GM13976 (cell line): ENCODE measurements around the gene AGPAT4.

Source experiments
- DNase-seq: peaks from one replicate; pipeline ENCODE4 v3.0.0; 2012; ENCODE audit warnings: low spot score
- in situ Hi-C: fragments of 300-500 bp; cut with MboI; formaldehyde crosslinking; loops from one replicate; pipeline ENCODE4 v1.12.0; 2022; ENCODE audit warnings: low sequenced_read_pairs, mixed read lengths, inconsistent platforms; ENCODE audit not compliant: unreplicated experiment
- TF ChIP-seq, protein P1 (sequence below): IDR thresholded peaks from 2 replicates; pipeline ENCODE4 v1.5.1; 2012; ENCODE audit warnings: borderline replicate concordance, mild to moderate bottlenecking; ENCODE audit not compliant: insufficient read depth; ENCODE audit errors: extremely low read depth, missing control alignments, control extremely low read depth

Gene AGPAT4

DNA sequence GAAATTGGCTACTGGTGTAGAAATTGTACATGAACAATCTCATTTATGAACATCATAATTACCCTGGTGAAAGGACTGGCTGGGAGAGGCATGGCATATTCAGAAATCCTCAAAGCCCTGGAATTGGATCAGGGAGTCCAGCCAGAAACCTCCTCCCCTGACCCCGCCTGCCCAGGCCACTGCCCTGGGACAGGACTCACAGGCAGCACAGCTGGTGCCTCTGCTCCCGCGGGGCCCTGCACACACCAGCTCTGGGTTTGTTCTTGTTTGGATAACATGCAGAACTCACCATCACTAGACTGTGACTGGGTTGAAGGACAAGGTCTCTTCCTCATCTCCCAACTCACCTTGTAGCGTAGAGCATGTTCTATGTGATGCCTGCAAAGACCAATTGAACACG is 56.2 kb downstream of the AGPAT4 start:
- in situ Hi-C loops = no loop called here
- DNase-seq = no peak
- TF ChIP-seq, protein P1, sequence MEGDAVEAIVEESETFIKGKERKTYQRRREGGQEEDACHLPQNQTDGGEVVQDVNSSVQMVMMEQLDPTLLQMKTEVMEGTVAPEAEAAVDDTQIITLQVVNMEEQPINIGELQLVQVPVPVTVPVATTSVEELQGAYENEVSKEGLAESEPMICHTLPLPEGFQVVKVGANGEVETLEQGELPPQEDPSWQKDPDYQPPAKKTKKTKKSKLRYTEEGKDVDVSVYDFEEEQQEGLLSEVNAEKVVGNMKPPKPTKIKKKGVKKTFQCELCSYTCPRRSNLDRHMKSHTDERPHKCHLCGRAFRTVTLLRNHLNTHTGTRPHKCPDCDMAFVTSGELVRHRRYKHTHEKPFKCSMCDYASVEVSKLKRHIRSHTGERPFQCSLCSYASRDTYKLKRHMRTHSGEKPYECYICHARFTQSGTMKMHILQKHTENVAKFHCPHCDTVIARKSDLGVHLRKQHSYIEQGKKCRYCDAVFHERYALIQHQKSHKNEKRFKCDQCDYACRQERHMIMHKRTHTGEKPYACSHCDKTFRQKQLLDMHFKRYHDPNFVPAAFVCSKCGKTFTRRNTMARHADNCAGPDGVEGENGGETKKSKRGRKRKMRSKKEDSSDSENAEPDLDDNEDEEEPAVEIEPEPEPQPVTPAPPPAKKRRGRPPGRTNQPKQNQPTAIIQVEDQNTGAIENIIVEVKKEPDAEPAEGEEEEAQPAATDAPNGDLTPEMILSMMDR = no peak

DNA sequence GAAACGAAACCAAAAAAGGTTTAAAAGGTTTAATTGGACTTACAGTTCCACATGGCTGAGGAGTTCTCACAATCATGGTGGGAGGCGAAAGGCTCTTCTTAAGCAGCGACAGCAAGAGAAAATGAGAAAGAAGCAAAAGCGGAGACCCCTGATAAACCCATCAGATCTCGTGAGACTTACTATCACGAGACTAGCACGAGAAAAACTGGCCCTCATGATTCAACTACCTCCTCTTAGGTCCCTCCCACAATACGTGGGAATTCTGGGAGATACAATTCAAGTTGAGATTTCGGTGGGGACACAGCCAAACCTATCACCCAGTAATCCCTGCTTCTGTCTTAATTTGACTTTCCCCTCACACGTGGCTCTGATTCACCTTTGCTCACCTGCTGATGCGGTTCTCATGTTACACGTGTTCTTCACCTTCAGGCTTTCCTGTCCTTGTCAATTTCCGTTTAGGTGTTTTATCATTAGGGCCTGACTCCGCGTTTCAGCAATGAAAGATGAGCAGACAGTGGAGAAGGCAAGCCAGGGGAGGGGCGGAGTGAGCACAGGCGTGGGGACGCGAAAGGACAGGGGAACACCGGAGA is 57.1 kb downstream of the AGPAT4 start:
- in situ Hi-C loops = no loop called here
- no peak for DNase-seq
- TF ChIP-seq, protein P1 = no peak

DNA sequence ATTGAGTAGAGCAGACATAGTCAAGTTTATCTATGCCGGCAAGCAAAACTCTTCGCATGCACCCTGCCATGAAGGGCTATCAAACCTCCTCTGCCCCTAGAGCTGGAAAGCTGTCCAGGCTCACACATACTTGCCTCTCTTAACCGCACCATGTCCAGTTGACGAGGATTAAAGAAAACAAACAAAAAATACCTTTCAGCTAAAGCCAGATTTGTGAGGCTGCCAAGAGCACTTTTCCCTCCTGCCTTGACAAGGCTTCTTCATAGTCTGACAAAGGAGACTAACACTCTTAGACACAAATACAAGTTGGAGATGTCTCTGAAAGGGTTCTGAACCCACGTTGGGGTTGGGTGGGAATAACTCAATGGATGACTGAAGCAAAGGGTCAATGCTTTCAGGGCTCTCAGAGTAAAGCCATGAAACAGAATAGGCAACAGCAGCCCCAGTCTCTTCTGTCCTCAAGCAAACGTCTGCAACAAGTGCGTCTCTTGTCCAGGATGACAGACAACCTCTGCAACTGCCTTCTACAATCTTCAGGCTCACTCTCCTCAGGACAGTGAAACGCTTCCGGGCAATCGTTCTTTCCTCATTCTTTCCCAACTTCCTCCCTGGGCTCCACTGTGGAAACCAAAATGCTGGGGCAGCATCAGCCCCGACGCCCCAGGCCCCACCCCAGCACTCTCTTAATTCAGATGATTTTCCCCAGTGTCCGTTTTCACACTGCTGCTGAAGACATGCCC is 57.8 kb downstream of the AGPAT4 start:
- TF ChIP-seq, protein P1 = no peak
- in situ Hi-C loops = no loop called here
- no peak for DNase-seq

DNA sequence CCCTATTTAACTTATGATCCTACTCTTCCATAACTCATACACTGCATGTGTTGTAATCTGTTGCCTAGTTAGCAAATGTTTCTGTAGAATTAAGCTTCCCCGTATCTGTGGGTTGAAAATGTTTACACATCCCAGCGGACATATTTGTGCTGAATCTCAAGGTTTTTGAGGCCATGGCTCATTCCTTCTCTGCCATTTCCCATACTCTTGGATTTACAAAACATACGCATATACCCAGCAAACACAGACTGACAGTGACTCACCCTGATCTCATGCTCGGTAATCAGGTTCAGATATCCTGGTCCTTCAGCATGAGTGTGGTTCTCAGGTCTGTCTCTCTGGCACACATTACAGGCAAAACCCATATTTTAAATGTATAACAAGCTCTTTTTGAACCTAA is 58.7 kb downstream of the AGPAT4 start:
- TF ChIP-seq, protein P1 = no peak
- in situ Hi-C loops = no loop called here
- no peak for DNase-seq

DNA sequence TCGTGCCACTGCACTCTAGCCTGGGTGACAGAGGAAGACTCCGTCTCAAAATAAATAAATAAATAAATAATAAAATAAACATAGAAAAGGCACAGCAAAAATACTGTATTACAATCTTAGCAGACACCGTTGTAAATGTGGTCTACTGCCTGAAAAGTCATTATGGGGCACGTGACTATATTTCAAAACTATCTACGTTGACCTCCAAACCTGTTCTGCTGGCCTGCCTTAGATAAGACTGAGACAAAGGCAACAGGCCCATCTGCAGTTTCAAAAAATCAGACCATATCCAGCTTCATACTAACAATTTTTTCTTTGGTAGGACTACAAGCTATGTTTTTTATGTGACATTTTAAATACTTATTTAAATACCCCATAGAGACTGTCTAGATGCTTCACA is 59.1 kb downstream of the AGPAT4 start:
- in situ Hi-C loops = no loop called here
- TF ChIP-seq, protein P1 = no peak
- DNase-seq = no peak

DNA sequence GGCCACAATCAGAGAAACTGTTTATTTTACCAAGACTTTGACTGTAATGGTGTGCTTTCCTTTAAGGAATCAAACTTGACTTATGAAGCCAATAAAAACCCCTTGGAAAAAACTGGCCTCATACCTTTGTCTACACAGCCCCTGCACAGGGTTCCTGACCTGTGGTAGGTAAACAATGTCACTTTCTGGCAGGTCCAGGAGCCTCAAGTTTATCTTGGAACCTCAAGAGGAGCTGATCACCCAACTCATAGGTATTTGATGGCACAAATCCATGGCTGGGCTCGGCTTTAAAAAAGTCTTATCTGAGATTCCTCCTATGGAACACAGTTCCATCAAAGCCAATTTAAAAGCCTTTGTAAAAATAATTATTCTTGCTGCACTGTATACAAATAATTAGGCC is 61.0 kb downstream of the AGPAT4 start:
- in situ Hi-C loops = no loop called here
- no peak for DNase-seq
- TF ChIP-seq, protein P1 = no peak
